ENCODE data around the gene USP17L11.
"Not testable (repeated sequence)": the region's sequence is repeated elsewhere in the genome, so short reads cannot be mapped to it uniquely, and the experiment has no call there.

Gene USP17L11, protein sequence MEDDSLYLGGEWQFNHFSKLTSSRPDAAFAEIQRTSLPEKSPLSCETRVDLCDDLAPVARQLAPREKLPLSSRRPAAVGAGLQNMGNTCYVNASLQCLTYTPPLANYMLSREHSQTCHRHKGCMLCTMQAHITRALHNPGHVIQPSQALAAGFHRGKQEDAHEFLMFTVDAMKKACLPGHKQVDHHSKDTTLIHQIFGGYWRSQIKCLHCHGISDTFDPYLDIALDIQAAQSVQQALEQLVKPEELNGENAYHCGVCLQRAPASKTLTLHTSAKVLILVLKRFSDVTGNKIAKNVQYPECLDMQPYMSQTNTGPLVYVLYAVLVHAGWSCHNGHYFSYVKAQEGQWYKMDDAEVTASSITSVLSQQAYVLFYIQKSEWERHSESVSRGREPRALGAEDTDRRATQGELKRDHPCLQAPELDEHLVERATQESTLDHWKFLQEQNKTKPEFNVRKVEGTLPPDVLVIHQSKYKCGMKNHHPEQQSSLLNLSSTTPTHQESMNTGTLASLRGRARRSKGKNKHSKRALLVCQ

DNA sequence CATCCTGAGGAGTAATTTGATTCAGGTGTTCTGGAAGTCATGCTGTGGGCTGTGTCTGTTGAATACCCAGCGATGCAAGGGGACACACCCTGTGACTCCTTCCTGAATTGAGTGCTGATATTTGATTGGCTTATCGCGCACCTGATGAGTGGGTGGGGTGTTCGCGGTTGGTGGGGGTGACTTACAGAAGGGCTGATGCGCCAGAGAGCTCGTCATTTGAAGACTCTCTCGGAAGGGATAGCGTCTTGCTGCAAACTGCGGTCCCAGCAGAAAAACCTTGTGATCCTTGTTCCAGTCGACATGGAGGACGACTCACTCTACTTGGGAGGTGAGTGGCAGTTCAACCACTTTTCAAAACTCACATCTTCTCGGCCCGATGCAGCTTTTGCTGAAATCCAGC, at the start of gene USP17L11:
TSS of gene USP17L11 (plus strand) at position 301 of the 400 bp plus-strand sequence. CDS start at position 301, 0 bp downstream.
- TF ChIP-seq, protein P1, sequence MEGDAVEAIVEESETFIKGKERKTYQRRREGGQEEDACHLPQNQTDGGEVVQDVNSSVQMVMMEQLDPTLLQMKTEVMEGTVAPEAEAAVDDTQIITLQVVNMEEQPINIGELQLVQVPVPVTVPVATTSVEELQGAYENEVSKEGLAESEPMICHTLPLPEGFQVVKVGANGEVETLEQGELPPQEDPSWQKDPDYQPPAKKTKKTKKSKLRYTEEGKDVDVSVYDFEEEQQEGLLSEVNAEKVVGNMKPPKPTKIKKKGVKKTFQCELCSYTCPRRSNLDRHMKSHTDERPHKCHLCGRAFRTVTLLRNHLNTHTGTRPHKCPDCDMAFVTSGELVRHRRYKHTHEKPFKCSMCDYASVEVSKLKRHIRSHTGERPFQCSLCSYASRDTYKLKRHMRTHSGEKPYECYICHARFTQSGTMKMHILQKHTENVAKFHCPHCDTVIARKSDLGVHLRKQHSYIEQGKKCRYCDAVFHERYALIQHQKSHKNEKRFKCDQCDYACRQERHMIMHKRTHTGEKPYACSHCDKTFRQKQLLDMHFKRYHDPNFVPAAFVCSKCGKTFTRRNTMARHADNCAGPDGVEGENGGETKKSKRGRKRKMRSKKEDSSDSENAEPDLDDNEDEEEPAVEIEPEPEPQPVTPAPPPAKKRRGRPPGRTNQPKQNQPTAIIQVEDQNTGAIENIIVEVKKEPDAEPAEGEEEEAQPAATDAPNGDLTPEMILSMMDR (IDR thresholded peaks at IDR 0.05) = not testable (repeated sequence)

DNA sequence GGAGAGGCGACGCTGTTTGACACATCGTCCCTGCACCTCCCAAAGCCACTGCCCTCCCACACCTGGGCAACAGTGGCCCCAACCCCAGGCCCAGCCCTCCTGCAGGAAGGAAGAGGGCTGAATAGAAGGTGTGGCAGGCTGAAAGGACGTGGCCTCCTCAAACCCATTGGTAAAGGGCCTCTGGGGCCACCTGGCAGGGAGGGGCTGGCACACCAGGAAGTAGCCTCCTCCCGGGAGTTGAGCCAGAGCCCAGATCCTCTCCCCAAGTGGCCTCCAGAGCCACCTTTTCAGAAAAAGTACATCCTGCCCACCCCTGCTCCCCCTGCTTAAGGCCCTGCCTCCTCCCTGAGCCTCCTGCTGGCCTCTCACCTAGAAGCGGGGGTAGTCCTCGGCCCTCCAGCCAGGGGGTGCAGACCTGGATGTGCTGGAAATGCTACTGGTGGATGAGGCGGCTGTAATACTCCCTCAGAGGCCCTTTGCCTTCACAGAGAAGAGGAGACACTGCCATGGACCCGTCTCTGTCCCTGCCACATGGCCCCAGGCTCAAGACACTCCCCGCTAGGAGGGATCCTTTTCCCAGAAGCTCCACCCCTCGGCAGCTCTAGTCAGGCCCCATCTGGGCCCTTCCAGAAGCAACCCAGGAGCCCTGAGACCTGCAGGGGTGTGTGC, 45.3 kb upstream of the USP17L11 start, which contains the start of gene FAM90A26:
TSS of gene FAM90A26 (plus strand) at position 619 of the 669 bp plus-strand sequence. CDS start 2,764 bp downstream, outside the sequence.
- TF ChIP-seq, protein P1 (IDR thresholded peaks at IDR 0.05) = not testable (repeated sequence)

DNA sequence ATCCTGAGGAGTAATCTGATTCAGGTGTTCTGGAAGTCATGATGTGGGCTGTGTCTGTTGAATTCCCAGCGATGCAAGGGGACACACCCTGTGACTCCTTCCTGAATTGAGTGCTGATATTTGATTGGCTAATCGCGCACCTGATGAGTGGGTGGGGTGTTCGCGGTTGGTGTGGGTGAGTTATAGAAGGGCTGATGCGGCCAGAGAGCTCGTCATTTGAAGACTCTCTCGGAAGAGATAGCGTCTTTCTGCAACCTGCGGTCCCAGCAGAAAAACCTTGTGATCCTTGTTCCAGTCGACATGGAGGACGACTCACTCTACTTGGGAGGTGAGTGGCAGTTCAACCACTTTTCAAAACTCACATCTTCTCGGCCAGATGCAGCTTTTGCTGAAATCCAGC, 4.8 kb upstream of the USP17L11 start, which contains the start of gene USP17L10:
TSS of gene USP17L10 (plus strand) at position 301 of the 400 bp plus-strand sequence. CDS start at position 301, 0 bp downstream.
- TF ChIP-seq, protein P1 (IDR thresholded peaks at IDR 0.05) = not testable (repeated sequence)

DNA sequence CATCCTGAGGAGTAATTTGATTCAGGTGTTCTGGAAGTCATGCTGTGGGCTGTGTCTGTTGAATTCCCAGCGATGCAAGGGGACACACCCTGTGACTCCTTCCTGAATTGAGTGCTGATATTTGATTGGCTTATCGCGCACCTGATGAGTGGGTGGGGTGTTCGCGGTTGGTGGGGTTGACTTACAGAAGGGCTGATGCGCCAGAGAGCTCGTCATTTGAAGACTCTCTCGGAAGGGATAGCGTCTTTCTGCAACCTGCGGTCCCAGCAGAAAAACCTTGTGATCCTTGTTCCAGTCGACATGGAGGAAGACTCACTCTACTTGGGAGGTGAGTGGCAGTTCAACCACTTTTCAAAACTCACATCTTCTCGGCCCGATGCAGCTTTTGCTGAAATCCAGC, 4.6 kb downstream of the USP17L11 start, which contains the start of gene USP17L12:
TSS of gene USP17L12 (plus strand) at position 301 of the 400 bp plus-strand sequence. CDS start at position 301, 0 bp downstream.
- TF ChIP-seq, protein P1 (IDR thresholded peaks at IDR 0.05) = not testable (repeated sequence)

DNA sequence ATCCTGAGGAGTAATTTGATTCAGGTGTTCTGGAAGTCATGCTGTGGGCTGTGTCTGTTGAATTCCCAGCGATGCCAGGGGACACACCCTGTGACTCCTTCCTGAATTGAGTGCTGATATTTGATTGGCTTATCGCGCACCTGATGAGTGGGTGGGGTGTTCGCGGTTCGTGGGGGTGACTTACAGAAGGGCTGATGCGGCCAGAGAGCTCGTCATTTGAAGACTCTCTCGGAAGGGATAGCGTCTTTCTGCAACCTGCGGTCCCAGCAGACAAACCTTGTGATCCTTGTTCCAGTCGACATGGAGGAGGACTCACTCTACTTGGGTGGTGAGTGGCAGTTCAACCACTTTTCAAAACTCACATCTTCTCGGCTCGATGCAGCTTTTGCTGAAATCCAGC, 9.4 kb downstream of the USP17L11 start, which contains the start of gene USP17L13:
TSS of gene USP17L13 (plus strand) at position 301 of the 400 bp plus-strand sequence. CDS start at position 301, 0 bp downstream.
- TF ChIP-seq, protein P1 (IDR thresholded peaks at IDR 0.05) = not testable (repeated sequence)

DNA sequence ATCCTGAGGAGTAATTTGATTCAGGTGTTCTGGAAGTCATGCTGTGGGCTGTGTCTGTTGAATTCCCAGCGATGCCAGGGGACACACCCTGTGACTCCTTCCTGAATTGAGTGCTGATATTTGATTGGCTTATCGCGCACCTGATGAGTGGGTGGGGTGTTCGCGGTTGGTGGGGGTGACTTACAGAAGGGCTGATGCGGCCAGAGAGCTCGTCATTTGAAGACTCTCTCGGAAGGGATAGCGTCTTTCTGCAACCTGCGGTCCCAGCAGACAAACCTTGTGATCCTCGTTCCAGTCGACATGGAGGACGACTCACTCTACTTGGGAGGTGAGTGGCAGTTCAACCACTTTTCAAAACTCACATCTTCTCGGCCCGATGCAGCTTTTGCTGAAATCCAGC, 18.9 kb downstream of the USP17L11 start, which contains the start of gene USP17L15:
TSS of gene USP17L15 (plus strand) at position 301 of the 400 bp plus-strand sequence. CDS start at position 301, 0 bp downstream.
- TF ChIP-seq, protein P1 (IDR thresholded peaks at IDR 0.05) = not testable (repeated sequence)

DNA sequence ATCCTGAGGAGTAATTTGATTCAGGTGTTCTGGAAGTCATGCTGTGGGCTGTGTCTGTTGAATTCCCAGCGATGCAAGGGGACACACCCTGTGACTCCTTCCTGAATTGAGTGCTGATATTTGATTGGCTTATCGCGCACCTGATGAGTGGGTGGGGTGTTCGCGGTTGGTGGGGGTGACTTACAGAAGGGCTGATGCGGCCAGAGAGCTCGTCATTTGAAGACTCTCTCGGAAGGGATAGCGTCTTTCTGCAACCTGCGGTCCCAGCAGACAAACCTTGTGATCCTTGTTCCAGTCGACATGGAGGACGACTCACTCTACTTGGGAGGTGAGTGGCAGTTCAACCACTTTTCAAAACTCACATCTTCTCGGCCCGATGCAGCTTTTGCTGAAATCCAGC, 28.4 kb downstream of the USP17L11 start, which contains the start of gene USP17L17:
TSS of gene USP17L17 (plus strand) at position 301 of the 400 bp plus-strand sequence. CDS start at position 301, 0 bp downstream.
- TF ChIP-seq, protein P1 (IDR thresholded peaks at IDR 0.05) = not testable (repeated sequence)
